Uterus (tissue), 2 donors: ENCODE results near the gene TMPRSS11D.

Source experiments
- CTCF ChIP-seq, 4 experiments: fragments of 200-600 bp in 2 of 4; fragments of 450-650 bp in 2 of 4; sonication (generic) in 2 of 4; IDR thresholded peaks; one replicate each; pipeline ENCODE4 v1.5.1; 2016 to 2019; ENCODE audit warnings: antibody characterized with exemption in 4 of 4, mild to moderate bottlenecking in 2 of 4, moderate library complexity in 1 of 4
- POLR2A ChIP-seq, 2 donors: fragments of 450-650 bp; IDR thresholded peaks; one replicate each; pipeline ENCODE4 v1.6.1; 2016; ENCODE audit warnings: antibody characterized with exemption in 2 of 2, mild to moderate bottlenecking in 1 of 2, moderate library complexity in 1 of 2

GRCh38 chr4:67896421-67897065 lies 12.7 kb upstream of the TMPRSS11D start:
- TF ChIP-seq CTCF (IDR thresholded peaks at IDR 0.05) (no peak), POLR2A (IDR thresholded peaks at IDR 0.05) (no peak)
